ENCODE data around the gene MVK. TPM values are rescaled to one million over a fixed set of nuclear protein-coding genes. Genes with fewer than 3 reads are reported as not detected.

Gene MVK
- total RNA-seq, 1 experiment from 2014 or later = 28.9 TPM

GRCh38 chr12:109594556-109595317 is 21.1 kb downstream of the MVK start:
- H3K4me3 ChIP-seq (ENCODE audit: low read depth, low read length) = no peak overlapping the region
- ChIA-PET POLR2A (no interaction called here), CTCF (interaction anchor here (1.2 kb wide), 1 partner anchor 180 kb away, joined by 4 read pairs; no protein-coding TSS in a partner anchor)
- intact Hi-C loops (cut with micrococcal nuclease; ENCODE audit: unreplicated experiment) = loop anchor here (5.0 kb wide), 1 partner anchor 103 kb away; no protein-coding TSS in a partner anchor
- H3K36me3 ChIP-seq (ENCODE audit: control insufficient read depth, insufficient read depth, low read length) = no peaks in the 10 kb centered on the region; the same call in none of the 2 replicates
- Mint-ChIP-seq H3K4me1 (ENCODE audit: low read depth, unreplicated experiment) (peaks cover 8% of the 10 kb centered on the region), H3K4me3 (ENCODE audit: unreplicated experiment) (no peak overlapping the region), H3K36me3 (ENCODE audit: insufficient read depth, unreplicated experiment) (peaks cover 6% of the 10 kb centered on the region), H3K27me3 (ENCODE audit: insufficient read depth, unreplicated experiment) (no peaks in the 10 kb centered on the region), H3K27ac (ENCODE audit: unreplicated experiment) (no peak overlapping the region), H3K9me3 (ENCODE audit: unreplicated experiment) (no peaks in the 10 kb centered on the region)
- no peaks in the 10 kb centered on the region for H3K27me3 ChIP-seq (replicated peaks; ENCODE audit: control insufficient read depth, insufficient read depth, low read length)
- no peak for TF ChIP-seq CTCF (IDR thresholded peaks at IDR 0.05; ENCODE audit: insufficient read depth in 1 of 2, low read depth in 1 of 2, low read length in 1 of 2, severe bottlenecking in 1 of 2, unreplicated experiment in 1 of 2)
- no TSS peak for BruUV-seq (replicated peaks)
- no peak for DNase-seq
- H3K9me3 ChIP-seq = no peaks in the 10 kb centered on the region
- peaks cover 11% of the 10 kb centered on the region for H3K4me1 ChIP-seq

- no peaks in the 10 kb centered on the region for H3K9me3 Mint-ChIP-seq (ENCODE audit: unreplicated experiment)
Observed at GRCh38 chr12:109595321-109595902, 21.8 kb downstream of the MVK start.

More at GRCh38 chr12:109595321-109595902, 21.8 kb downstream of the MVK start:
- Mint-ChIP-seq H3K27me3 (ENCODE audit: insufficient read depth, unreplicated experiment) (no peaks in the 10 kb centered on the region), H3K27ac (ENCODE audit: unreplicated experiment) (no peak overlapping the region), H3K36me3 (ENCODE audit: insufficient read depth, unreplicated experiment) (peaks cover 11% of the 10 kb centered on the region), H3K4me1 (ENCODE audit: low read depth, unreplicated experiment) (peaks cover 8% of the 10 kb centered on the region), H3K4me3 (ENCODE audit: unreplicated experiment) (no peak overlapping the region)
- BruUV-seq (replicated peaks) = no TSS peak
- DNase-seq = no peak
- no peaks in the 10 kb centered on the region; the same call in none of the 2 replicates for H3K36me3 ChIP-seq (ENCODE audit: control insufficient read depth, insufficient read depth, low read length)
- no peak overlapping the region for H3K4me3 ChIP-seq (ENCODE audit: low read depth, low read length)
- CTCF ChIA-PET = no interaction called here
- peaks cover 11% of the 10 kb centered on the region for H3K4me1 ChIP-seq
- no peak for TF ChIP-seq CTCF (IDR thresholded peaks at IDR 0.05; ENCODE audit: insufficient read depth in 1 of 2, low read depth in 1 of 2, low read length in 1 of 2, severe bottlenecking in 1 of 2, unreplicated experiment in 1 of 2)
- POLR2A ChIA-PET = no interaction called here
- H3K9me3 ChIP-seq = no peaks in the 10 kb centered on the region
- H3K27me3 ChIP-seq (replicated peaks; ENCODE audit: control insufficient read depth, insufficient read depth, low read length) = no peaks in the 10 kb centered on the region
- intact Hi-C loops (cut with micrococcal nuclease; ENCODE audit: unreplicated experiment) = loop anchor here (5.0 kb wide), 1 partner anchor 102 kb away; no protein-coding TSS in a partner anchor

All from Caco-2 (cell line).